ENCODE results near the gene PLCD1. TPM values are rescaled to one million over a fixed set of nuclear protein-coding genes. Genes with fewer than 3 reads are reported as not detected.
A peak's percentile ranks its signal among the peaks of the same experiment; 100 is the strongest.
"Not testable (repeated sequence)": the region's sequence is repeated elsewhere in the genome, so short reads cannot be mapped to it uniquely, and the experiment has no call there.

Gene PLCD1
- total RNA-seq: 10 to 100 TPM; 36.2 to 38.0 TPM

DNA sequence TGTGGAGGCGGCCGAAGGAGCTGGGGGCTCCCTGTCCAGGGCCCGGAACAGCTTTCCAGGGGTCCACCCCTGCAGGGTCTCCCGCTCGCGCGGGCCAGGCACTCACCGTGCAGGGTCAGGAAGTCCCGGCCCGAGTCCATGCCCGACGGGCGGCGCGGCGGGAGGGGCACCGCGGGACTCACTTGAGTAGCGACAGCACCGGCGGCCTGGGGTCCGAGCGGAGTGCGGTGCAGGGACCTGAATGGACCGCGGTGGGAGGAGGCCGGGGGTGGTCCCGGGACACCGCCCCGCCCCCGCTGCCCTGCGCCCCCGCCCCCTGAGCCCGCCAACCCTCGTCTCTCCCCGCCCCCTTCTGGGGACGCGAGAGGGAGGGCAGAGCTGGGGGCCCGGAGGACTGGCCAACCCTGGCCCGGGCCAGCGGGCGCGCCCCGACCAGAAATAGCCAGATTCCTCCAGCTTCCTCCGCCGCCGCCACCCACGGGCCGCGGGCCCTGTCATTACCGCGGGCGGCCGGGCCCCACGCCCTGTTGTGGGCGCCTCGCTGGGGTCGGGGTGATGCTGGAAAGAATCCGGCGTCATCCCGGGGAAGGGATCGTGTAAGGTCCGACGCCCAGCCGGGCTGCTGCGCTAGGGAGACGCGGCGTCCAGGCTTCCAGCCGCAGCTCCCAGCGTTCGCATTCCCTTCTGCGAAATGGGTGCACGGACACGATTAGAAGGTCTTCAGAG is at the start of gene PLCD1:
TSS of gene PLCD1 (minus strand) at position 243 of the 726 bp plus-strand sequence. CDS start at position 140, 103 bp downstream.
- peaks cover 11% of the 10 kb centered on the region for H3K27me3 Mint-ChIP-seq
- H3K36me3 Mint-ChIP-seq (ENCODE audit: low read depth): peaks cover 2% of the 10 kb centered on the region
- ChIA-PET POLR2A (interaction anchor here (0.9 to 3.0 kb wide), 3 partner anchors 10 to 135 kb away, joined by 3 to 36 read pairs (median 5); partner anchors contain the start of genes DLEC1 and OXSR1), CTCF (interaction anchor here (1.5 kb wide), 1 partner anchor 26 kb away, joined by 4 read pairs; no protein-coding TSS in a partner anchor)
- DNase-seq: peak; percentile 54
- H3K4me3 Mint-ChIP-seq: peak within 1 kb of the TSS; percentile 40
- no peaks in the 10 kb centered on the region for H3K9me3 Mint-ChIP-seq
- H3K27ac Mint-ChIP-seq: no peak within 1 kb of the TSS
- peaks cover 53% of the 10 kb centered on the region for H3K4me1 Mint-ChIP-seq

- H3K4me3 Mint-ChIP-seq; POLR2A ChIA-PET; H3K27me3 Mint-ChIP-seq; DNase-seq; CTCF ChIA-PET; H3K9me3 Mint-ChIP-seq; H3K36me3 Mint-ChIP-seq (ENCODE audit: low read depth); H3K4me1 Mint-ChIP-seq; H3K27ac Mint-ChIP-seq: not testable (repeated sequence)
These were observed 47.6 kb upstream of the PLCD1 start for GRCh38 chr3:38077073-38077472.

GRCh38 chr3:38070013-38070412 is 40.6 kb upstream of the PLCD1 start:
- no peaks in the 10 kb centered on the region for H3K4me1 Mint-ChIP-seq
- peaks cover 3% of the 10 kb centered on the region for H3K9me3 Mint-ChIP-seq
- no peaks in the 10 kb centered on the region for H3K36me3 Mint-ChIP-seq (ENCODE audit: low read depth)
- H3K27ac Mint-ChIP-seq: no peak overlapping the region
- CTCF ChIA-PET: no interaction called here
- no peak for DNase-seq
- peaks cover 2% of the 10 kb centered on the region for H3K27me3 Mint-ChIP-seq
- no peak overlapping the region for H3K4me3 Mint-ChIP-seq
- POLR2A ChIA-PET: no interaction called here

DNA sequence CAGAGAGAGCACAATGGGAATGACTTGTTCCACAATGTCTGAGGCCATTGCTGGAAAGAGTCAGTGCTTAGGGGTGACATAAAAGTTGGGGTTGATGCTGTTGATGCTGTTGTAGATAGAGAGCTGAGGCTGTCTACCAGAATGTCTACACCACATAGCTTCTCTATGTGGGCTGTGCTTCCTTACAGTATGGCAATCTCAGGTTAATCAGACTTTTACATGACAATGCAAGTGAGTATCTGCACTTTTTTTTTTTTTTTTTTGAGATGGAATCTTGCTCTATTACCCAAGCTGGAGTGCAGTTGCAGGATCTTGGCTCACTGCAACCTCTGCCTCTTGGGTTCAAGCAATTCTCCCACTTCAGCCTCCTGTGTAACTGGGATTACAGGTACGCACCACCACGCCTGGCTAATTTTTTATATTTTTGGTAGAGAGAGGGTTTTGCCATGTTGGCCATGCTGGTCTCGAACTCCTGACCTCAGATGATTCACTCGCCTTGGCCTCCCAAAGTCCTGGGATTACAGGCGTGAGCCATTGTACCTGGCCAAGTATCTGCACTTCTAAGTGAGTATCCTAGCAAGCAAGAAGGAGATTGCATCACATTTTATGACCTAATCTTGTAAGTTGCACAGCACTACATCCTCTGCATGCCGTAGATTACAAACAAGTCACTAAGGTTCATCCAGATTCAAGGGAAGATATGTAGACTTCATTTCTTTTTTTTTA is 38.2 kb upstream of the PLCD1 start:
- ChIA-PET POLR2A (no interaction called here), CTCF (interaction anchor here (0.6 kb wide), 1 partner anchor 221 kb away, joined by 8 read pairs; no protein-coding TSS in a partner anchor)

DNA sequence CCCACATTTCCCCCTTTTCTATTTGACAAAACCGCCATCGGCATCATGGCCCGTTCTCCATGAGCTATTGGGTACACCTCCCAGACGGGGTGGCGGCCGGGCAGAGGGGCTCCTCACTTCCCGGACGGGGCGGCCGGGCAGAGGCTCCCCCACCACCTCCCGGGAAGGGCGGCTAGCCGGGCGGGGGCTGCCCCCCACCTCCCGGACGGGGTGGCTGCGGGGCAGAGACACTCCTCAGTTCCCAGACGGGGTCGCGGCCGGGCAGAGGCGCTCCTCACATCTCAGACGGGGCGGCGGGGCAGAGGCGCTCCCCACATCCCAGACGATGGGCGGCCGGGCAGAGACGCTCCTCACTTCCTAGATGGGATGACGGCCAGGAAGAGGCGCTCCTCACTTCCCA is 35.0 kb upstream of the PLCD1 start:
- H3K4me1 Mint-ChIP-seq; H3K36me3 Mint-ChIP-seq (ENCODE audit: low read depth); POLR2A ChIA-PET; CTCF ChIA-PET; H3K27me3 Mint-ChIP-seq; H3K4me3 Mint-ChIP-seq; DNase-seq; H3K27ac Mint-ChIP-seq; H3K9me3 Mint-ChIP-seq: not testable (repeated sequence)

More for the DNA sequence above, 38.2 kb upstream of the PLCD1 start:
- no peak overlapping the region for H3K27ac Mint-ChIP-seq
- DNase-seq: no peak
- H3K4me1 Mint-ChIP-seq: no peaks in the 10 kb centered on the region
- no peak overlapping the region for H3K4me3 Mint-ChIP-seq
- no peaks in the 10 kb centered on the region for H3K36me3 Mint-ChIP-seq (ENCODE audit: low read depth)
- H3K9me3 Mint-ChIP-seq: peaks cover 3% of the 10 kb centered on the region
- peaks cover 2% of the 10 kb centered on the region for H3K27me3 Mint-ChIP-seq

GRCh38 chr3:38062809-38063208 is 33.4 kb upstream of the PLCD1 start:
- POLR2A ChIA-PET: no interaction called here
- no peak overlapping the region for H3K4me3 Mint-ChIP-seq
- H3K27me3 Mint-ChIP-seq: peaks cover 2% of the 10 kb centered on the region
- CTCF ChIA-PET: interaction anchor here (1.6 kb wide), 1 partner anchor 10 kb away, joined by 4 read pairs; no protein-coding TSS in a partner anchor
- no peak overlapping the region for H3K27ac Mint-ChIP-seq
- no peaks in the 10 kb centered on the region for H3K36me3 Mint-ChIP-seq (ENCODE audit: low read depth)
- peaks cover 3% of the 10 kb centered on the region for H3K4me1 Mint-ChIP-seq
- peaks cover 3% of the 10 kb centered on the region for H3K9me3 Mint-ChIP-seq
- no peak for DNase-seq

- CTCF ChIA-PET: no interaction called here
- DNase-seq: no peak
- no peaks in the 10 kb centered on the region for H3K36me3 Mint-ChIP-seq (ENCODE audit: low read depth)
- POLR2A ChIA-PET: no interaction called here
- no peaks in the 10 kb centered on the region for H3K9me3 Mint-ChIP-seq
- H3K27ac Mint-ChIP-seq: no peak overlapping the region
- H3K4me1 Mint-ChIP-seq: peaks cover 9% of the 10 kb centered on the region
- H3K27me3 Mint-ChIP-seq: no peaks in the 10 kb centered on the region
- H3K4me3 Mint-ChIP-seq: no peak overlapping the region
These were observed 30.1 kb upstream of the PLCD1 start for GRCh38 chr3:38059591-38059990.

DNA sequence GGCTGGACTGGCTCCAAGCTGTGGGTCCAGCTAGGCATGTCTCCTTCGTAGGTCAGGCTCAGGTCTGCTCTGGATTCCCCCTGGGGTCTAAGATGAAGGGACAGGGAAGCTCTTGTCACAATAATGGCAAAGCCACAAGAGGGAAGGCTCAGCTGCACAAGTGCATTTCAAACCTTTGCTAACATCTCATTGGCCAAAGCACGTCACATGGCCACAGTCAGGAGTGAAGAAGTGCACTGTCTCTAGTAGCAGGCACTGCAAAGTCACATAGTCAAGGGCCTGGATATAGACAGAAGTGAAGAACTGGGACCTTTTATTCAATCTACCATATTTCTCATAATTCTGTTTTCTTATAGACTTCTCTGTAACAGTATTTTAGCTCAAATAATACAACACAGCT is 29.7 kb upstream of the PLCD1 start:
- H3K27ac Mint-ChIP-seq: no peak overlapping the region
- POLR2A ChIA-PET: no interaction called here
- H3K9me3 Mint-ChIP-seq: no peaks in the 10 kb centered on the region
- no peaks in the 10 kb centered on the region for H3K36me3 Mint-ChIP-seq (ENCODE audit: low read depth)
- H3K4me3 Mint-ChIP-seq: no peak overlapping the region
- no peak for DNase-seq
- no peaks in the 10 kb centered on the region for H3K27me3 Mint-ChIP-seq
- CTCF ChIA-PET: no interaction called here
- H3K4me1 Mint-ChIP-seq: peaks cover 13% of the 10 kb centered on the region

- DNase-seq: no peak
- no peaks in the 10 kb centered on the region for H3K36me3 Mint-ChIP-seq (ENCODE audit: low read depth)
- H3K4me1 Mint-ChIP-seq: peaks cover 10% of the 10 kb centered on the region
- H3K27ac Mint-ChIP-seq: no peak overlapping the region
- ChIA-PET CTCF (interaction anchor here (0.7 kb wide), 1 partner anchor 80 kb away, joined by 3 read pairs; no protein-coding TSS in a partner anchor), POLR2A (no interaction called here)
- H3K4me3 Mint-ChIP-seq: no peak overlapping the region
- H3K9me3 Mint-ChIP-seq: no peaks in the 10 kb centered on the region
- no peaks in the 10 kb centered on the region for H3K27me3 Mint-ChIP-seq
These were observed 25.1 kb upstream of the PLCD1 start for GRCh38 chr3:38054499-38055001.

- H3K27ac Mint-ChIP-seq, CTCF ChIA-PET: not testable (repeated sequence)
These were observed 24.5 kb upstream of the PLCD1 start for GRCh38 chr3:38053813-38054498.

GRCh38 chr3:38053286-38053685 is 23.8 kb upstream of the PLCD1 start:
- POLR2A ChIA-PET; H3K4me3 Mint-ChIP-seq; H3K27ac Mint-ChIP-seq; DNase-seq; CTCF ChIA-PET; H3K27me3 Mint-ChIP-seq; H3K36me3 Mint-ChIP-seq (ENCODE audit: low read depth); H3K9me3 Mint-ChIP-seq: not testable (repeated sequence)
- H3K4me1 Mint-ChIP-seq: peaks cover 10% of the 10 kb centered on the region

More at GRCh38 chr3:38053813-38054498, 24.5 kb upstream of the PLCD1 start:
- H3K4me1 Mint-ChIP-seq: peaks cover 10% of the 10 kb centered on the region
- H3K4me3 Mint-ChIP-seq; DNase-seq; H3K36me3 Mint-ChIP-seq (ENCODE audit: low read depth); H3K27me3 Mint-ChIP-seq; H3K9me3 Mint-ChIP-seq; POLR2A ChIA-PET: not testable (repeated sequence)

DNA sequence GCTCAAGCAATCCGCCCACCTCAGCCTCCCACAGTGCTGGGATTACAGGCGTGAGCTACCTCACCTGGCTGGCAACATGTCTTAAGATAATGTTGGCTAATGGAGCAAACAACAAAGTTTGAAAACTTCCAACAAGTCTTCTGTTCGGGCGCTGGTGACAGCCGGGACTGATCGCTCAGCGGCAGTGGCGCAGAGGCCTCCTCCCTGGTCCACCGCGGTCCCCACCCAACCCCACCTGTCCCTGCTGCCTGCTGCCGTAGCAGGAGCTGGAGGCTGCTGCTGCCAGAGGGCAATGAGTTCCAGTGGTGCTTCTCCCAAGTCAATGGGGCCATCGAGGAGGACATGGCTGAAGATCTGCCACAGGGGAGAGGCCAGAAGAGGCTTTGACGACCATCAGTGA is 21.7 kb upstream of the PLCD1 start:
- Mint-ChIP-seq H3K36me3 (ENCODE audit: low read depth) (no peaks in the 10 kb centered on the region), H3K27me3 (no peaks in the 10 kb centered on the region), H3K9me3 (no peaks in the 10 kb centered on the region), H3K4me3 (no peak overlapping the region), H3K4me1 (peaks cover 10% of the 10 kb centered on the region), H3K27ac (no peak overlapping the region)
- CTCF ChIA-PET: no interaction called here
- POLR2A ChIA-PET: no interaction called here
- no peak for DNase-seq
